GM12872 (cell line): ENCODE measurements around the gene STK40.

Experiments
- CTCF ChIP-seq: IDR thresholded peaks from 3 replicates; pipeline ENCODE4 v1.5.1; 2011; ENCODE audit warnings: low read depth, mild to moderate bottlenecking, low read length, moderate library complexity; ENCODE audit not compliant: insufficient read depth

The STK40 gene

DNA sequence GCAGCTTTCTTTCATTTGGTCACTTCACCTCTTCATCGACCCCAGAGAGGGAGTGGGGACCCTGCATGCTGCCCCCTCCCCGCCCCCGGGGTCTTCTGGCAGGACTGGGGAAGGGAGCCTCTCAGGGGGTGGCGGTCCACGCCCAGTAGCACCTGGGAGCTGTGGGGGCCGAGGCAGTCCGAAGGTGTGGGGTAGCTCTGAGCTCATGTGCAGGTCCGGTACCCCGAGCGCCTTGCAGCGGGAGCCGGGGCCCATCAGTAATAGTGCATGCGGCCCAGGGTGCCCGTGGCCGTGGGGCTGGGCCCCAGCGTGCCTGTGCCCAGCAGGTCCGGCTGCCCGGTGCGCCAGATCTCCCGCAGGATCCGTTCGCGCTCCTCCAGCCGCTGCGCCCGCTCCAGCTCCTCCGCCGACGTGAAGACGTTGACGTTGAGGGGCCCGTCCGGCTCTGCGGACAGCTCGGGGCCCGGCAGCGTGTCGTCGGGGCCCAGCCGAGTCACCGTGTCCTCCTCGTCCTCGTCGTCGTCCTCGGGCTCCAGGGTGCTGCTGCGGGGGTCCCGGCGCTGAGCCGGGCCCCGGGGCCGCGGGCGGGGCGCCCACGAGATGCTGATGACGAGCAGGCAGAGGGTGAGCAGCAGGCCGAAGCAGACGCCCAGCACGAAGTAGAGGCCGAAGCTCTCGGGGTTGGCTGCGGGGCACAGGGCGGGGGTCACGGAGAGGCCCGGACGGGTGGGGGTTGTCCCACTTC is 63.5 kb downstream of the STK40 start:
- TF ChIP-seq CTCF: no peak

GRCh38 chr1:36321119-36321951 is 64.4 kb downstream of the STK40 start:
- TF ChIP-seq CTCF: no peak

- no peak for TF ChIP-seq CTCF
These were observed 65.0 kb downstream of the STK40 start for GRCh38 chr1:36320767-36321118.

- no peak for TF ChIP-seq CTCF
These were observed 65.4 kb downstream of the STK40 start for GRCh38 chr1:36320291-36320761.

DNA sequence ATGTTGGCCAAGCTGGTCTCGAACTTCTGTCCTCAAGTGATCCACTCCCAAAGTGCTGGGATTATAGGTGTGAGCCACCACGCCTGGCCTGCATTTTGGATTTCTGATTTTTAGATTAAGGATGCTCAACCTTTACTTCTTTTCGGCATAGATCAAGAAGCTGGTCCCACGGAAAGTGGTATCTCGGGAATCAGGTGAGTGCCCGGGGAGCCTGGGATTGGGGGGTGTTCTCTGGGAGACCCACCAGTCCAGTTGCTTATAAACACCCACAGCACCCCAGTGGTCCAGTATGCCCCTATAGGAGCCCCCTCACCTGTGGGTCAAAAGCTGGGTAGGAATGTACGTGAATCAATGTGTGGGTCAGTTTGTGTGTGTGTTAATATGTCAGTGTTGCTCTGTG is 76.3 kb downstream of the STK40 start:
- TF ChIP-seq CTCF: no peak

DNA sequence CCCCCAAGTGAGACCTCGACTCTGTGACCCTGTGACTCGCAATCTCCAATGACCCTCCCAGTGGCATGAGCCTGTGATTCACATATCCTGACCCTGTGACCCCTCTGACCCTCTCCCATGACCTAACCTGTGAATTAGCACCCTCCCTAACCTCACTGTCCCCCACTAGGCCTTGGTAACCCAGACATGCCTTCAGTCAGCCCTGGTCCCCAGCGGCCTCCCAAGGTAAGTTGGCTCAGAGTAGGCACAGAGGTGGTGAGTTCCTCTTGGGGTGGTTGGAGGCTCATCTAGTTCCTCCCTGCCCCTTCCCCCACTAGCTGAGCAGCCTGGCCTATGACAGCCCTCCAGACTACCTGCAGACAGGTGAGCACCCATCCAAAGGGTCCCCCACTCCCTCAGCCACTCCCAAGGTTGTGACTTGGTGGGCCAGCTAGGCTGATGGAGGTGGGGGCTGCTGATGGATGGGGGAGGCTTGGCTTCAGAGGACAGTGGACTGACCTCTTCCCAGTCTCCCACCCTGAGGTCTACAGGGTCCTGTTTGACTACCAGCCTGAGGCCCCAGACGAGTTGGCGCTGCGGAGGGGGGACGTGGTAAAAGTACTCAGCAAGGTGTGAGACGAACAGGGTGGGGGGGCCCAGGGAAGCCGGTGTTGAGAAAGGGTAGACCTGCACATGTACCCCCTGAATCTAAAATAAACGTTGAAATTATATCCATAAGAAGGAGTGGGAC is 78.0 kb downstream of the STK40 start:
- TF ChIP-seq CTCF: no peak

DNA sequence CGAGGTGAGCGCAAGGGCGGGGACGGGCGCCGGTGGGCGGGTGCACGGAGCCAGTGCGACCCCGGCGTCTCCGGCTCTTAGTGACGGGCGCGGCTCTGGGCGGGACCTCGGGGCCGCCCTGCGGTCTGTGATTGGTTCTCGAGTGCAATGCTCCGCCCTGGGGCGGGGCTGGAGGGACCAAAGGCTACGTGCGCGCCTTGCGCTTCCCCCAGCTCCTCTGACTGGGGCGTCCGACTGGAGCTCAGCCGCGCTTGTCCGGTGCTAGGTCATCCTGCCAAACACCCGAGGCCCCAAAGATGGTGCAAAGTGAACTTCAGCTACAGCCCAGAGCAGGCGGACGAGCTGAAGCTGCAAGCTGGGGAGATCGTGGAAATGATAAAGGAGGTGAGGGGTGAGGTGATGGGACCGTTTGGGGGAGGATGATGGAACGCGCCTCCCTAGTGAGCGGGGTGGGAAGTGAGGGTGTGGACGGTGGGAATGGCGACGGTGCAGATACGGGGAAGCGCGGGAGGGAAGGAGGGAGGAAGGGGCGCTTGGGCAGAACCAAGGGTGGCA is 78.7 kb downstream of the STK40 start:
- no peak for TF ChIP-seq CTCF
